Ectodermal cell (in vitro differentiated cells): ENCODE results near the gene ARRDC2. TPM values are rescaled to one million over a fixed set of nuclear protein-coding genes. Genes with fewer than 3 reads are reported as not detected.

Experiments used
- H3K27ac ChIP-seq: 2 replicates; pipeline ENCODE4 v1.7.0; 2013; ENCODE audit warnings: mild to moderate bottlenecking, low read depth, low read length; ENCODE audit not compliant: insufficient read depth, poor library complexity, severe bottlenecking
- H3K27me3 ChIP-seq: 2 replicates; pipeline ENCODE4 v1.7.0; 2013; ENCODE audit warnings: mild to moderate bottlenecking, low read length; ENCODE audit not compliant: insufficient read depth, control insufficient read depth, poor library complexity, severe bottlenecking
- H3K36me3 ChIP-seq: one replicate; pipeline ENCODE4 v1.7.0; 2013; ENCODE audit warnings: low read length; ENCODE audit not compliant: control insufficient read depth, insufficient read depth
- H3K4me1 ChIP-seq: one replicate; pipeline ENCODE4 v1.7.0; 2013; ENCODE audit warnings: low read length; ENCODE audit not compliant: control insufficient read depth, insufficient read depth
- H3K4me3 ChIP-seq: 2 replicates; pipeline ENCODE4 v1.7.0; 2013; ENCODE audit warnings: low read depth, low read length, control low read depth; ENCODE audit not compliant: insufficient read depth
- H3K9me3 ChIP-seq: 2 replicates; pipeline ENCODE4 v1.7.0; 2013; ENCODE audit warnings: mild to moderate bottlenecking, low read length, moderate library complexity; ENCODE audit not compliant: control insufficient read depth
- WGBS, 2 experiments: methylation state at CpG; one replicate each; pipeline ENCODE4 v1.1.7; 2013; ENCODE audit warnings: missing lambda C conversion rate in 2 of 2; 5-methylcytosine and 5-hydroxymethylcytosine counted together
- polyA plus RNA-seq, 4 experiments: library from polyadenylated mRNA; stranded (reverse); fragments of 50-300 nt; gene quantifications; one replicate each; pipeline ENCODE4 v1.2.3, GENCODE V29; 2013

Gene ARRDC2
- 2.6 TPM for polyA plus RNA-seq (2013, experiment 1 of 4)
- 1.6 TPM for polyA plus RNA-seq (2013, experiment 2 of 4)
- 2.1 TPM for polyA plus RNA-seq (2013, experiment 3 of 4)
- 2.3 TPM for polyA plus RNA-seq (2013, experiment 4 of 4)

- H3K9me3 ChIP-seq = no peaks in the 10 kb centered on the region
- H3K36me3 ChIP-seq = no peaks in the 10 kb centered on the region
- 38 to 39% methylated on average over 92 of the region's 92 CpGs for WGBS, 2 experiments
- H3K4me3 ChIP-seq = peak within 1 kb of the TSS; percentile 36
- peaks cover 7% of the 10 kb centered on the region for H3K27me3 ChIP-seq
- no peak within 1 kb of the TSS for H3K27ac ChIP-seq
- peaks cover under 1% of the 10 kb centered on the region for H3K4me1 ChIP-seq
Observed at GRCh38 chr19:18007917-18008673, at the start of gene ARRDC2. Gene ARRDC2, plus strand, starts transcription at chr19:18008170. Its CDS starts 141 bp downstream, at chr19:18008311.

- Histone ChIP-seq H3K9me3 (no peaks in the 10 kb centered on the region), H3K36me3 (no peaks in the 10 kb centered on the region), H3K4me1 (peaks cover 8% of the 10 kb centered on the region), H3K27ac (no peak overlapping the region), H3K27me3 (peaks cover 18% of the 10 kb centered on the region), H3K4me3 (no peak overlapping the region)
- 87% methylated on average over 13 of the region's 13 CpGs for WGBS, 2 experiments
Observed at GRCh38 chr19:17963936-17964691, 43.9 kb upstream of the ARRDC2 start.

- H3K27ac ChIP-seq = no peak overlapping the region
- no peaks in the 10 kb centered on the region for H3K36me3 ChIP-seq
- no peaks in the 10 kb centered on the region for H3K9me3 ChIP-seq
- peaks cover 8% of the 10 kb centered on the region for H3K4me1 ChIP-seq
- no peak overlapping the region for H3K4me3 ChIP-seq
- H3K27me3 ChIP-seq = peaks cover 18% of the 10 kb centered on the region
- whole genome bisulfite sequencing, 2 experiments = 79 to 87% methylated on average over 11 of the region's 11 CpGs
Observed at GRCh38 chr19:17965370-17966128, 42.4 kb upstream of the ARRDC2 start.

GRCh38 chr19:17966129-17966483 is 41.9 kb upstream of the ARRDC2 start:
- WGBS, 2 experiments = 93% methylated on average over 2 of the region's 2 CpGs
- no peaks in the 10 kb centered on the region for H3K36me3 ChIP-seq
- no peak overlapping the region for H3K27ac ChIP-seq
- peaks cover 18% of the 10 kb centered on the region for H3K27me3 ChIP-seq
- H3K4me3 ChIP-seq = no peak overlapping the region
- peaks cover 8% of the 10 kb centered on the region for H3K4me1 ChIP-seq
- H3K9me3 ChIP-seq = no peaks in the 10 kb centered on the region

- Histone ChIP-seq H3K27ac (no peak within 1 kb of the TSS), H3K4me1 (peaks cover 8% of the 10 kb centered on the region), H3K36me3 (no peaks in the 10 kb centered on the region), H3K4me3 (peak within 1 kb of the TSS; percentile 64), H3K9me3 (no peaks in the 10 kb centered on the region), H3K27me3 (peaks cover 18% of the 10 kb centered on the region)
- WGBS, 2 experiments = 6% methylated on average over 59 of the region's 59 CpGs
Observed at GRCh38 chr19:17966550-17967256, 41.3 kb upstream of the ARRDC2 start, which contains the start of gene KCNN1. Gene KCNN1, plus strand, starts transcription at chr19:17967107. Its CDS starts 6,782 bp downstream, at chr19:17973889.

GRCh38 chr19:17967257-17968051 is 40.5 kb upstream of the ARRDC2 start:
- Histone ChIP-seq H3K27me3 (peaks cover 18% of the 10 kb centered on the region), H3K27ac (no peak overlapping the region), H3K4me1 (peaks cover 8% of the 10 kb centered on the region), H3K9me3 (no peaks in the 10 kb centered on the region), H3K4me3 (peak overlapping the region; percentile 64), H3K36me3 (no peaks in the 10 kb centered on the region)
- 7 to 8% methylated on average over 35 of the region's 35 CpGs for WGBS, 2 experiments

- WGBS, 2 experiments = 80 to 84% methylated on average over 4 of the region's 4 CpGs
- no peaks in the 10 kb centered on the region for H3K36me3 ChIP-seq
- H3K27ac ChIP-seq = no peak overlapping the region
- peaks cover 8% of the 10 kb centered on the region for H3K4me1 ChIP-seq
- no peak overlapping the region for H3K4me3 ChIP-seq
- no peaks in the 10 kb centered on the region for H3K9me3 ChIP-seq
- H3K27me3 ChIP-seq = peaks cover 18% of the 10 kb centered on the region
Observed at GRCh38 chr19:17968362-17968761, 39.6 kb upstream of the ARRDC2 start.

GRCh38 chr19:17969096-17969792 is 38.7 kb upstream of the ARRDC2 start:
- Histone ChIP-seq H3K27me3 (peaks cover 18% of the 10 kb centered on the region), H3K4me1 (peaks cover 8% of the 10 kb centered on the region), H3K4me3 (no peak overlapping the region), H3K9me3 (no peaks in the 10 kb centered on the region), H3K36me3 (no peaks in the 10 kb centered on the region), H3K27ac (no peak overlapping the region)
- WGBS, 2 experiments = 89 to 90% methylated on average over 19 of the region's 19 CpGs
